Tibial artery (tissue), 4 donors: ENCODE measurements around the gene COPS3.

ENCODE experiments used
- DNase-seq, 2 donors: peaks; one replicate each; pipeline ENCODE4 v3.0.0-alpha.2; 2019
- H3K27ac ChIP-seq, 2 donors: fragments of 200-600 bp; sonication (generic) in 1 of 2; 1 replicate in 1 of 2; 2 replicates in 1 of 2; pipeline ENCODE4 v1.5.1; 2018 to 2019; ENCODE audit warnings: mild to moderate bottlenecking in 1 of 2
- H3K27me3 ChIP-seq, 2 donors: fragments of 200-600 bp; sonication (generic) in 1 of 2; one replicate each; pipeline versions ENCODE4 v1.5.1 to v1.6.0; 2016 to 2019
- H3K36me3 ChIP-seq, 3 donors: fragments of 200-600 bp; sonication (generic) in 2 of 3; one replicate each; pipeline ENCODE4 v1.5.1; 2016 to 2019; ENCODE audit warnings: mild to moderate bottlenecking in 2 of 3
- H3K4me1 ChIP-seq, 4 donors: fragments of 200-600 bp; sonication (generic) in 2 of 4; 1 replicate in 3 of 4; 2 replicates in 1 of 4; pipeline ENCODE4 v1.5.1; 2016 to 2019
- H3K4me3 ChIP-seq, 2 donors: fragments of 200-600 bp; sonication (generic) in 1 of 2; 1 replicate in 1 of 2; 2 replicates in 1 of 2; pipeline ENCODE4 v1.5.1; 2018 to 2019; ENCODE audit warnings: mild to moderate bottlenecking in 2 of 2
- H3K9me3 ChIP-seq, 3 donors: fragments of 200-600 bp; sonication (generic) in 1 of 3; one replicate each; pipeline ENCODE4 v1.5.1; 2016 to 2019
- intact Hi-C: fragments of 100-400 bp; cut with DNase I; formaldehyde crosslinking; loops from one replicate; pipeline ENCODE4 v1.15.0; 2023; ENCODE audit warnings: low total_unique reads
- TF ChIP-seq, protein P1 (sequence below), 2 experiments: fragments of 200-600 bp in 1 of 2; fragments of 450-650 bp in 1 of 2; IDR thresholded peaks; one replicate each; pipeline ENCODE4 v1.5.1; 2017 to 2019; ENCODE audit warnings: antibody characterized with exemption in 2 of 2, mild to moderate bottlenecking in 1 of 2, moderate library complexity in 1 of 2

Gene COPS3

DNA sequence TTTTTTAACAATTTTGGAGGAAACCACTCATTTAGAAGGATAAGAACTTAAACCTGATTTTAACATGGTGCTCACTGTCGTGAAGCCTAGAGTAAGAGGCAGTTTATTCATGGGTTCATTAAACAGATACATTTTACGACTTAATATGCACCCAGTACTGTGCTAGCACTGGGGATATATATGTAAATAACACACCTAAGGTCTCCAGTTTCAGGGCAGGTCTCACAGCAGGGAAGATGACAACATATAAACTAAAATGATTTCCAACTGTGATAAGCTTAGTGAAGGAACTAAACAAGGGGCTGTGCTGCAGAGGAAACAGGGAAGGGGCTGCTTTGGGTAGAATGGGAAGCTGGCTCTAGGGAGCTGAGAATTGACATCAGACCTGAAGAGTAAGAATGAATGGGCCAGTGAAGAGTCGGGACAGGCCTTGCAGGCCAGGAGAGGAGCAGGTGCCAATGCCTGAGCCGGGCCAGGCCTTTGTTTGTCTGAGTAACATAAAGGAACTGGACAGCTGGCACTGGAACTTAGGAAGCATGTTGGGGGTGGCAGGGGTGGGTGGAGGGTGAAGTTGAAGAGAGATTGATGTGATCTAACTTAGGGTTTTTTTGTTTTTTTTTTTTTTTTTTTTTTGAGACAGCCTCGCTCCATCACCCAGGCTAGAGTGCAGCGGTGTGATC is 34.2 kb upstream of the COPS3 start:
- intact Hi-C loops, result no loop called here
- no peaks in the 10 kb centered on the region for H3K9me3 ChIP-seq
- DNase-seq, result peak in 1 of 2 donors; percentile 25
- no peak overlapping the region for H3K27ac ChIP-seq
- H3K27me3 ChIP-seq, result no peaks in the 10 kb centered on the region
- H3K36me3 ChIP-seq, result no peaks in the 10 kb centered on the region
- TF ChIP-seq, protein P1, sequence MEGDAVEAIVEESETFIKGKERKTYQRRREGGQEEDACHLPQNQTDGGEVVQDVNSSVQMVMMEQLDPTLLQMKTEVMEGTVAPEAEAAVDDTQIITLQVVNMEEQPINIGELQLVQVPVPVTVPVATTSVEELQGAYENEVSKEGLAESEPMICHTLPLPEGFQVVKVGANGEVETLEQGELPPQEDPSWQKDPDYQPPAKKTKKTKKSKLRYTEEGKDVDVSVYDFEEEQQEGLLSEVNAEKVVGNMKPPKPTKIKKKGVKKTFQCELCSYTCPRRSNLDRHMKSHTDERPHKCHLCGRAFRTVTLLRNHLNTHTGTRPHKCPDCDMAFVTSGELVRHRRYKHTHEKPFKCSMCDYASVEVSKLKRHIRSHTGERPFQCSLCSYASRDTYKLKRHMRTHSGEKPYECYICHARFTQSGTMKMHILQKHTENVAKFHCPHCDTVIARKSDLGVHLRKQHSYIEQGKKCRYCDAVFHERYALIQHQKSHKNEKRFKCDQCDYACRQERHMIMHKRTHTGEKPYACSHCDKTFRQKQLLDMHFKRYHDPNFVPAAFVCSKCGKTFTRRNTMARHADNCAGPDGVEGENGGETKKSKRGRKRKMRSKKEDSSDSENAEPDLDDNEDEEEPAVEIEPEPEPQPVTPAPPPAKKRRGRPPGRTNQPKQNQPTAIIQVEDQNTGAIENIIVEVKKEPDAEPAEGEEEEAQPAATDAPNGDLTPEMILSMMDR (IDR thresholded peaks at IDR 0.05), result no peak
- H3K4me1 ChIP-seq, result no peaks in the 10 kb centered on the region
- no peak overlapping the region for H3K4me3 ChIP-seq

DNA sequence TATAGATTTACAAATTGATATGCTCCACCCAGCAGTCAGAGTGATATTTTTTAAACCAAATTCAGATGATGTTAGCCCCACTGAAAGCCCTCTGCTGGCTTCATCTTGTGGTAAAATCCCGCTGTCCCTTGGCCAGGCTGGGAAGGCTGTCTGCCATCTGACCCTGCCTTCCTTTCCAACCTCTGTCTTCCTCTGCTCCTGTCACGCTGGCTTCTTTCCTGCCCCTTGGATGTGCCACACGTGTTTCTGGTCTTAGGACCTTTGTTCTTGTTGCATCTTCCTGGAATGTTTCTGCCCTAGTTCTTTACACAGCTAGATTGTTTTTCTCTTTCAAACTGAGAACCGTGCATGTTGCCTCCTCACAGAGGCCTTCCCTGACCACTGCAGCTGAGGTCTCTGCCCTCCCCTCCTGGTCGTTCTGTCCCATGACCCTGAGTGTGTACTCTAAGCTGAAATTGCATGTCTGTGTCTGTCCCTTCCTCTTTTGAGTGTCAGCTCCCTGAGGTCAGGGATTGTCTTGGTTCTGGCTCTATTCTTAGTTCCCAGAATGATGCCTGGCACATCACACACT is 33.5 kb upstream of the COPS3 start:
- H3K4me3 ChIP-seq, result no peak overlapping the region
- TF ChIP-seq, protein P1 (IDR thresholded peaks at IDR 0.05), result no peak
- H3K36me3 ChIP-seq, result no peaks in the 10 kb centered on the region
- H3K27ac ChIP-seq, result no peak overlapping the region
- DNase-seq, result peak in 1 of 2 donors; percentile 4
- no peaks in the 10 kb centered on the region for H3K27me3 ChIP-seq
- intact Hi-C loops, result loop anchor here (5.0 kb wide), 1 partner anchor 312 kb away; no protein-coding TSS in a partner anchor
- no peaks in the 10 kb centered on the region for H3K4me1 ChIP-seq
- H3K9me3 ChIP-seq, result no peaks in the 10 kb centered on the region

DNA sequence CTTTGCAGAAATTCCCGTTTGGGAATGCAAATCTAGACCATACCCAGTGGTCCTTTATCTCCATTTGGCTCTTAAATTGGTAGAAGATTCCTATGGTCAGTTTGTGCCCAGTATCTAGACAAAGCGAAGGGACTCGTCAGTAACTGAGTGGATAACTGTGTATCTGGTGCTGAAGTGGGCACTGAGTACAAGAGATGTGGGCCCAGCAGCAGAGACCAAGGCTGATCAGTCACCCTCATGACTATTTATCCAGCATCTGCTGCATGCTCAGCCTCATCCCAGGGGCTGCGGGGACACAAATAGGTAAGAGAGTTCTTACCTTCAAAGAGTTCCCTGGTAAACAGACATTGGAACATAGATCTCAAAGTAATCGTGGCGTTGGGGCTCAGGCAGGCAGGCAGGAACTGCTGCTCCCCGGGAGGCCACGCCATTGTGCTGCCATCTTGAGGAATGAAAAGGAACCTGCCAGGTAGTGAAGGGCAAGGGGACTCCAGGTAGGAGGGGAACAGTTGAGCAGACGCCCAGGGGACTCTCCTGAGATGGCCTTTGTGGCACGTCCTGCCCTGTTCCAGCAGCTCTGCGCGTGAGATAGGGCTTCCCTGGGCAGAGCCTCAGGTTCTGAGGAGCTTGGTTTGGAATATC is 32.4 kb upstream of the COPS3 start:
- H3K4me1 ChIP-seq, result no peaks in the 10 kb centered on the region
- TF ChIP-seq, protein P1 (IDR thresholded peaks at IDR 0.05), result peak; percentile 19 to 22
- no peaks in the 10 kb centered on the region for H3K9me3 ChIP-seq
- intact Hi-C loops, result loop anchor here (5.0 kb wide), 1 partner anchor 311 kb away; no protein-coding TSS in a partner anchor
- no peaks in the 10 kb centered on the region for H3K36me3 ChIP-seq
- H3K27ac ChIP-seq, result no peak overlapping the region
- H3K4me3 ChIP-seq, result no peak overlapping the region
- DNase-seq, result peak in 1 of 2 donors; percentile 60
- no peaks in the 10 kb centered on the region for H3K27me3 ChIP-seq

DNA sequence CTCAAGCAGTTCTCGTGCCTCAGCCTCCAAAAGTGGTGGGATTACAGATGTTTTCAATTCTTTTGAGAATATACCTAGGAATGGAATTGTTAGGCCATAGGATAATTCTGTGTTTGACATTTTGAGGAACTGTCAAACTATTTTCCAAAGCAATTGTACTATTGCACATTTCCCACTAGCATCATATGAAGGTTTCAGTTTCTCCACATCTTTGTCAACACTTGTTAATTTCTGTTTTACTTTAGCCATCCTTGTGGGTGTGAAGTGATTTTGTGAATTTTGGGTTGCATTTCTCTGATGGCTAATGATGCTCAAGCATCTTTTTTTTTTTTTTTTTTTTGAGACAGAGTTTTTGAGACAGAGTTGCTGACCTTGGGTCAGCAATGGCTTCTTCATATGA is 28.3 kb upstream of the COPS3 start:
- peaks cover 0 to under 1% (median 0%) of the 10 kb centered on the region in 4 donors for H3K4me1 ChIP-seq
- no peak overlapping the region for H3K27ac ChIP-seq
- no peaks in the 10 kb centered on the region for H3K27me3 ChIP-seq
- TF ChIP-seq, protein P1 (IDR thresholded peaks at IDR 0.05), result no peak
- no peak overlapping the region for H3K4me3 ChIP-seq
- no peak for DNase-seq
- no peaks in the 10 kb centered on the region for H3K36me3 ChIP-seq
- intact Hi-C loops, result no loop called here
- no peaks in the 10 kb centered on the region for H3K9me3 ChIP-seq

DNA sequence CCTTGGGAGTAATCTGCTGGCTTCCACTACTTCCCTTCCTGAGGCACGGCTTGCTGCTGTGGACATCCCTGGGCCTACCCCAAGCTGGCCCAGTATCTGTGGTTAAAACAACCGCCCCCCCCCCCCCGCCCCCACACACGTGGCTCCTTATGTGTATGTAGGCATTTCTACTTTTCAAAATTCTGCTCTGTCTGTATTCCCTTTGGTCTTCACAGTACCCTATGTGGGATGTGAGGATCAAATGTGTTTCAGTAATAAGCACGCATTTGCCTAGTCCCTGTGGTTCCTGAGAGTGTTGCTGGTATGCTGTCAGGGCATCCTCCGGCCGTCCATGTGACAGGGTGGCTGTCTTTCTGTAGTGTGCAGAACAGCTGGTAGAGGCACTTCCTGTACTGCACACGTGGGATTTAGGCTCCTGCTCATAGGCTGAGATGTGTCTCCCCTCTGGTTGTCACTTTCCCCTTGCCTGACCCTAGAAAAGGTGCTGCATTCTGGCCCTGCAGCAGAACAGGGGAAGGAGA is 24.3 kb upstream of the COPS3 start:
- no peak overlapping the region for H3K4me3 ChIP-seq
- TF ChIP-seq, protein P1 (IDR thresholded peaks at IDR 0.05), result no peak
- intact Hi-C loops, result no loop called here
- H3K36me3 ChIP-seq, result no peaks in the 10 kb centered on the region
- no peaks in the 10 kb centered on the region for H3K27me3 ChIP-seq
- DNase-seq, result peak in 1 of 2 donors; percentile 40
- no peaks in the 10 kb centered on the region for H3K9me3 ChIP-seq
- no peak overlapping the region for H3K27ac ChIP-seq
- H3K4me1 ChIP-seq, result peaks cover 0 to 21% (median 9%) of the 10 kb centered on the region in 4 donors
